ENCODE measurements around the gene IBTK.
"Not testable (repeated sequence)": the region's sequence is repeated elsewhere in the genome, so short reads cannot be mapped to it uniquely, and the experiment has no call there.

Gene IBTK

GRCh38 chr6:82245376-82245775 lies 2.2 kb downstream of the IBTK start:
- no peak for DNase-seq

- no peak for DNase-seq
These were observed 3.7 kb downstream of the IBTK start for GRCh38 chr6:82243884-82244283.

- no peak for DNase-seq
These were observed 7.4 kb downstream of the IBTK start for GRCh38 chr6:82240186-82240585.

- DNase-seq = no peak
These were observed 7.9 kb downstream of the IBTK start for GRCh38 chr6:82239597-82239996.

GRCh38 chr6:82237013-82237412 lies 10.5 kb downstream of the IBTK start:
- no peak for DNase-seq

- no peak for DNase-seq
These were observed 19.8 kb downstream of the IBTK start for GRCh38 chr6:82227770-82228169.

- no peak for DNase-seq
These were observed 27.4 kb downstream of the IBTK start for GRCh38 chr6:82220167-82220566.

- no peak for DNase-seq
These were observed 30.4 kb downstream of the IBTK start for GRCh38 chr6:82217018-82217586.

GRCh38 chr6:82216549-82216948 lies 31.0 kb downstream of the IBTK start:
- DNase-seq = no peak

- no peak for DNase-seq
These were observed 36.2 kb downstream of the IBTK start for GRCh38 chr6:82211326-82211725.

GRCh38 chr6:82208913-82209312 lies 38.6 kb downstream of the IBTK start:
- no peak for DNase-seq

GRCh38 chr6:82205930-82206392 lies 41.6 kb downstream of the IBTK start:
- peak in 1 of 2 donors; percentile 4 for DNase-seq

- DNase-seq = no peak
These were observed 43.5 kb downstream of the IBTK start for GRCh38 chr6:82204020-82204419.

GRCh38 chr6:82197784-82198183 lies 49.8 kb downstream of the IBTK start:
- no peak for DNase-seq

GRCh38 chr6:82197245-82197644 lies 50.3 kb downstream of the IBTK start:
- DNase-seq = not testable (repeated sequence)

- DNase-seq = no peak
These were observed 51.4 kb downstream of the IBTK start for GRCh38 chr6:82196161-82196560.

GRCh38 chr6:82195619-82196018 lies 51.9 kb downstream of the IBTK start:
- no peak for DNase-seq

GRCh38 chr6:82185948-82186535 lies 61.5 kb downstream of the IBTK start:
- no peak for DNase-seq

GRCh38 chr6:82183642-82184282 lies 63.8 kb downstream of the IBTK start:
- no peak for DNase-seq

GRCh38 chr6:82182756-82183155 lies 64.8 kb downstream of the IBTK start:
- no peak for DNase-seq

GRCh38 chr6:82179415-82179814 lies 68.1 kb downstream of the IBTK start:
- DNase-seq = no peak

- no peak for DNase-seq
These were observed 68.8 kb downstream of the IBTK start for GRCh38 chr6:82178759-82179112.

- peak in 1 of 2 donors; percentile 7 for DNase-seq
These were observed 69.3 kb downstream of the IBTK start for GRCh38 chr6:82178077-82178758.

- no peak for DNase-seq
These were observed 70.9 kb downstream of the IBTK start for GRCh38 chr6:82176616-82177015.
